NB4 (cell line): ENCODE results near the gene DOK3.

ENCODE experiments used
- CTCF ChIP-seq: IDR thresholded peaks from one replicate; pipeline ENCODE4 v1.5.1; 2012; ENCODE audit warnings: low read depth, low read length
- MAX ChIP-seq: IDR thresholded peaks from 2 replicates; pipeline ENCODE4 v1.6.1; 2011; ENCODE audit warnings: low read depth, low read length
- MYC ChIP-seq: IDR thresholded peaks from 2 replicates; pipeline ENCODE4 v1.6.1; 2011; ENCODE audit warnings: low read depth, low read length
- POLR2A ChIP-seq: IDR thresholded peaks from 2 replicates; pipeline ENCODE4 v1.6.1; 2011; ENCODE audit warnings: mild to moderate bottlenecking; ENCODE audit not compliant: insufficient read length; ENCODE audit errors: extremely low read depth

GRCh38 chr5:177524941-177525655, 15.5 kb upstream of the DOK3 start:
- TF ChIP-seq CTCF (no peak), POLR2A (no peak), MAX (no peak), MYC (no peak)
